ENCODE measurements around the gene HBE1.

DNA sequence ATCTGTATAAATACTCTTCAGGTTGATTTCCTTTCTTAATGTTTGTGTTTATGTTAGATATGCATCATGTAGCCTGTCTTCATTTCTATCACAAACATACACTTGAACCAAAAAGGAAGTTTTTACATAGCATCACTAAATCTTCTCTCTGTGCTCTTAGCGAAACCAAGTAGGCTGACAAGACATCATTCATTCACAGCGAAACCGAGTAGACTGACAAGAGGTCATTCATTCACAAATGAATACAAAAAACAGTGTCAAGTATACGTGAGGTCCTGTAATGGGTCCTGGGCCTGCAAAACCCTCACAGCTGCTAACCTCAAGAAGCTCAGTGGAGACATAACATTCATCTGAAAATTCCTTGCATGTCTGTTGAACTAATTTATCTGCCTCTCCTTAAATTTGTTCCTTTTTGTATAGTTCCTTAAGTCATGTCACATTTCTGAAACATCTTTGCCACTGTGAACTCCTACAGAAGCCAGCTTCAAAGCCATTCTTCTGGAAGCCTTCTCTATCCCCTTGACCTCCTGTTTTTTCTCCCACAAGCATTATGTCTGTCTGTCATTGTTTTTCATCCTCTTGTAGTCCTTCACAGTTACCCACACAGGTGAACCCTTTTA, 9.8 kb upstream of the HBE1 start:
- TF ChIP-seq, protein P1, sequence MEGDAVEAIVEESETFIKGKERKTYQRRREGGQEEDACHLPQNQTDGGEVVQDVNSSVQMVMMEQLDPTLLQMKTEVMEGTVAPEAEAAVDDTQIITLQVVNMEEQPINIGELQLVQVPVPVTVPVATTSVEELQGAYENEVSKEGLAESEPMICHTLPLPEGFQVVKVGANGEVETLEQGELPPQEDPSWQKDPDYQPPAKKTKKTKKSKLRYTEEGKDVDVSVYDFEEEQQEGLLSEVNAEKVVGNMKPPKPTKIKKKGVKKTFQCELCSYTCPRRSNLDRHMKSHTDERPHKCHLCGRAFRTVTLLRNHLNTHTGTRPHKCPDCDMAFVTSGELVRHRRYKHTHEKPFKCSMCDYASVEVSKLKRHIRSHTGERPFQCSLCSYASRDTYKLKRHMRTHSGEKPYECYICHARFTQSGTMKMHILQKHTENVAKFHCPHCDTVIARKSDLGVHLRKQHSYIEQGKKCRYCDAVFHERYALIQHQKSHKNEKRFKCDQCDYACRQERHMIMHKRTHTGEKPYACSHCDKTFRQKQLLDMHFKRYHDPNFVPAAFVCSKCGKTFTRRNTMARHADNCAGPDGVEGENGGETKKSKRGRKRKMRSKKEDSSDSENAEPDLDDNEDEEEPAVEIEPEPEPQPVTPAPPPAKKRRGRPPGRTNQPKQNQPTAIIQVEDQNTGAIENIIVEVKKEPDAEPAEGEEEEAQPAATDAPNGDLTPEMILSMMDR (IDR thresholded peaks at IDR 0.05) = no peak
- TF ChIP-seq POLR2A (IDR thresholded peaks at IDR 0.05) = no peak

Measured in body of pancreas (tissue), 4 donors.